Ovary (tissue), 9 donors: ENCODE measurements around the gene TMEM212. TPM values are rescaled to one million over a fixed set of nuclear protein-coding genes. Genes with fewer than 3 reads are reported as not detected.
A peak's percentile ranks its signal among the peaks of the same experiment; 100 is the strongest.

Experiments
- DNase-seq, 5 donors: peaks; one replicate each; pipeline ENCODE4 v3.0.0-alpha.2; 2019 to 2020
- H3K27ac ChIP-seq, 2 donors: fragments of 200-600 bp; one replicate each; pipeline versions ENCODE4 v1.5.1 to v1.8.0; 2019 to 2022
- H3K27me3 ChIP-seq: fragments of 200-600 bp; one replicate; pipeline ENCODE4 v1.8.0; 2022
- H3K36me3 ChIP-seq: fragments of 200-600 bp; sonication (generic); one replicate; pipeline ENCODE4 v1.5.1; 2019
- H3K4me1 ChIP-seq: one replicate; pipeline ENCODE4 v1.8.1; 2013; ENCODE audit warnings: mild to moderate bottlenecking, moderate library complexity; ENCODE audit not compliant: insufficient read depth
- H3K4me3 ChIP-seq: fragments of 200-600 bp; sonication (generic); one replicate; pipeline ENCODE4 v1.5.1; 2017
- H3K9me3 ChIP-seq, 2 donors: fragments of 200-600 bp in 1 of 2; sonication (generic) in 1 of 2; one replicate each; pipeline versions ENCODE4 v1.5.1 to v1.8.1; 2013 to 2019; ENCODE audit warnings: mild to moderate bottlenecking in 1 of 2, moderate library complexity in 1 of 2
- EP300 ChIP-seq: sonication (generic); formaldehyde crosslinking; IDR thresholded peaks from one replicate; pipeline ENCODE4 v1.6.1; 2017; ENCODE audit warnings: antibody characterized with exemption
- POLR2A ChIP-seq: fragments of 450-650 bp; IDR thresholded peaks from one replicate; pipeline ENCODE4 v1.6.1; 2017; ENCODE audit warnings: antibody characterized with exemption, mild to moderate bottlenecking, moderate library complexity
- WGBS, 3 donors: extraction: QIAGEN DNeasy Blood & Tissue Kit in 1 of 3; methylation state at CpG; one replicate each; pipeline versions ENCODE4 v1.1.5 to v1.1.7; 2013 to 2017; 5-methylcytosine and 5-hydroxymethylcytosine counted together
- intact Hi-C, 4 donors: fragments of 100-400 bp; cut with DNase I; formaldehyde crosslinking; loops; one replicate each; pipeline versions ENCODE4 v1.11.0 to v1.15.1; 2022 to 2023
- polyA plus RNA-seq, 2 donors: library from polyadenylated mRNA; stranded (reverse); fragments of 200-250 nt in 1 of 2; fragments of 350-450 nt in 1 of 2; fragmentation: Illumina TruSeq in 1 of 2; extraction: RNeasy Lipid Tissue Mini Kit (QIAGEN cat#74804) in 1 of 2; gene quantifications; one replicate each; pipeline ENCODE4 v1.2.3, GENCODE V29; 2013 to 2014
- total RNA-seq, 7 donors: library from RNA; depleted of rRNA in 2 of 7; stranded (reverse); fragments of >200 nt in 2 of 7; fragmentation: NEBNext Ultra II Directional in 3 of 7; extraction: Animal tissue kit (Norgen Biotek cat#: 25700) in 3 of 7; gene quantifications; one replicate each; pipeline versions ENCODE4 v1.1.0 to v1.2.4, GENCODE V29; 2016 to 2023
- TF ChIP-seq, protein P1 (sequence below), 3 donors: fragments of 450-650 bp in 2 of 3; fragments of 200-600 bp in 1 of 3; IDR thresholded peaks; one replicate each; pipeline versions ENCODE4 v1.5.1 to v1.8.0; 2016 to 2022; ENCODE audit warnings: antibody characterized with exemption in 3 of 3, mild to moderate bottlenecking in 1 of 3
- donor health status: DM: no; HTN: no; CAD: no; lungs with moderate emphysema.
- donor health status: DM: no; HTN: no; CAD: no.
- donor health status: Bipolar disorder and iron deficiency.
- donor health status: DM: yes; HTN: yes; CAD: no.
- donor health status: DM: no; HTN: no; CAD: no.
- donor health status: DM: yes; HTN: yes; CAD: no.

TMEM212 gene
- total and polyA plus RNA-seq, 9 donors, result 0.35 to 5.5 (median 0.93) TPM; not detected in 5

GRCh38 chr3:171815973-171816595 lies 27.1 kb upstream of the TMEM212 start:
- Histone ChIP-seq H3K27me3 (no peaks in the 10 kb centered on the region), H3K9me3 (no peaks in the 10 kb centered on the region), H3K27ac (peak overlapping the region in 1 of 2 donors; percentile 67), H3K4me3 (no peak overlapping the region), H3K36me3 (no peaks in the 10 kb centered on the region), H3K4me1 (peaks cover 7% of the 10 kb centered on the region)
- intact Hi-C loops, result no loop called here
- WGBS, 3 donors, result 3 to 11% (median 6%) methylated on average over 2 of the region's 2 CpGs
- TF ChIP-seq, protein P1, sequence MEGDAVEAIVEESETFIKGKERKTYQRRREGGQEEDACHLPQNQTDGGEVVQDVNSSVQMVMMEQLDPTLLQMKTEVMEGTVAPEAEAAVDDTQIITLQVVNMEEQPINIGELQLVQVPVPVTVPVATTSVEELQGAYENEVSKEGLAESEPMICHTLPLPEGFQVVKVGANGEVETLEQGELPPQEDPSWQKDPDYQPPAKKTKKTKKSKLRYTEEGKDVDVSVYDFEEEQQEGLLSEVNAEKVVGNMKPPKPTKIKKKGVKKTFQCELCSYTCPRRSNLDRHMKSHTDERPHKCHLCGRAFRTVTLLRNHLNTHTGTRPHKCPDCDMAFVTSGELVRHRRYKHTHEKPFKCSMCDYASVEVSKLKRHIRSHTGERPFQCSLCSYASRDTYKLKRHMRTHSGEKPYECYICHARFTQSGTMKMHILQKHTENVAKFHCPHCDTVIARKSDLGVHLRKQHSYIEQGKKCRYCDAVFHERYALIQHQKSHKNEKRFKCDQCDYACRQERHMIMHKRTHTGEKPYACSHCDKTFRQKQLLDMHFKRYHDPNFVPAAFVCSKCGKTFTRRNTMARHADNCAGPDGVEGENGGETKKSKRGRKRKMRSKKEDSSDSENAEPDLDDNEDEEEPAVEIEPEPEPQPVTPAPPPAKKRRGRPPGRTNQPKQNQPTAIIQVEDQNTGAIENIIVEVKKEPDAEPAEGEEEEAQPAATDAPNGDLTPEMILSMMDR (IDR thresholded peaks at IDR 0.05), result no peak
- TF ChIP-seq POLR2A (no peak), EP300 (no peak)
- DNase-seq, result peak in 1 of 5 donors; percentile 41

DNA sequence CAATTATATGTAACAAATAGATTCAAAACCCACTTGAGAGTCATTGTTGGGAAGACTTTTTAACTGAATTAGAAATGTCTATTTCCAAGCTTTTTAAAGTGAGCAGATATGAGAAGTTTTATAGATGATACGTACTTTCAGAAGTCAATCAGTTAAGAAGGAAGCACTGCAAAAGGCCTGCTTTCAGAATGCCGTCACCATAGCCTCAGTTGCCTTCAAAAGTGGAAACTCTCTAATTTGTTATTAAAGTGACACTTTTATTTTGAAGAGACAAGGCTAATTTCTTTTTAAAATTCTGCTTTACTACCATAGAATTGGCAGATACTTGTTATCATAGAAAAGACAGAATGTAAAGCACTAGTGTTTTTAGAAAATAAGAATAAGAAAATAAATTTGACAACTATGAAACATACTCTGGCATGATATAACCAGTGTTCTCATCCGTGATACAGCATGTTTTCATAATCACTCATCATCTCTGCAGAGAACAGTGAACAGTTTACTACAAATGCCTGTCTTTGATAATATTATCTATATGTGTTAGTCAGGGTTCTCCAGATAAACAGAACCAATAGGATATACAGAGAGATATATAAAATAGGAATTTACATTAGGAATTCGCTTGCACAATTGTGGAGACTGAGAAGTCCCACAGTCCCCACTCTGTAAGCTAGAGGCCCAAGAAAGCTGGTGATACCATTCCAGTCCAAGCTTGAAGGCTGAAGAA lies 25.9 kb upstream of the TMEM212 start:
- intact Hi-C loops, result no loop called here
- Histone ChIP-seq H3K27me3 (no peaks in the 10 kb centered on the region), H3K36me3 (no peaks in the 10 kb centered on the region), H3K4me1 (peaks cover 3% of the 10 kb centered on the region), H3K27ac (no peak overlapping the region), H3K4me3 (no peak overlapping the region), H3K9me3 (no peaks in the 10 kb centered on the region)
- TF ChIP-seq, protein P1 (IDR thresholded peaks at IDR 0.05), result no peak
- TF ChIP-seq EP300, result no peak
- TF ChIP-seq POLR2A, result no peak
- no peak for DNase-seq
- 95 to 96% (median 96%) methylated on average over 4 of the region's 4 CpGs for WGBS, 3 donors

DNA sequence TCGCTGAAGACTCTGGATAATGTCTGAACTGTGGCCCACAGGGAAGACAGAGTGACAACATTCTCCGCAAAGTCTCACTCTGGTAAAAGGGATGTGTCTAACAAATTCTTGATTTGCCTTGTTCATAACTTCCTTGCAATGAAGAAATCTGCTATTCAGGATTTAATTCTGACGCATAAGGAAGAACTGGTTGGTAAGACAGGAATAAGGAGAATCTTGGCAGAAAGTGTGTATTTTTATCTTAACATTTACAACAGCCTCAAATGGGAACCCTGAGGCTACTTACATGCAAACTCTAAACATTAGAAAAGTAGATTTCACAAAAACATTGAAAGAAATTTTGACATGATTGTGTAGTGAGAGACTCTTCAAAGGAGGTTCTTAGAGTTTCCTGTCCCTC lies 22.1 kb upstream of the TMEM212 start:
- peak overlapping the region in 1 of 2 donors; percentile 19 for H3K27ac ChIP-seq

GRCh38 chr3:171821778-171822358 lies 21.3 kb upstream of the TMEM212 start:
- no peak for DNase-seq
- WGBS, 3 donors, result 47 to 92% (median 64%) methylated on average over 2 of the region's 2 CpGs
- H3K4me1 ChIP-seq, result peaks cover 4% of the 10 kb centered on the region
- H3K27me3 ChIP-seq, result no peaks in the 10 kb centered on the region
- TF ChIP-seq, protein P1 (IDR thresholded peaks at IDR 0.05), result no peak
- TF ChIP-seq POLR2A (no peak), EP300 (no peak)
- no peak overlapping the region for H3K27ac ChIP-seq
- no peak overlapping the region for H3K4me3 ChIP-seq
- intact Hi-C loops, result no loop called here
- H3K36me3 ChIP-seq, result no peaks in the 10 kb centered on the region
- no peaks in the 10 kb centered on the region for H3K9me3 ChIP-seq

More for the DNA sequence above, 22.1 kb upstream of the TMEM212 start:
- H3K4me1 ChIP-seq, result peaks cover 5% of the 10 kb centered on the region
- H3K36me3 ChIP-seq, result no peaks in the 10 kb centered on the region
- no peaks in the 10 kb centered on the region for H3K9me3 ChIP-seq
- TF ChIP-seq POLR2A (no peak), EP300 (no peak)
- TF ChIP-seq, protein P1 (IDR thresholded peaks at IDR 0.05), result no peak
- H3K4me3 ChIP-seq, result no peak overlapping the region
- no peak for DNase-seq
- H3K27me3 ChIP-seq, result no peaks in the 10 kb centered on the region
- WGBS, 3 donors, result 46 to 51% (median 49%) methylated on average over 3 of the region's 3 CpGs
- intact Hi-C loops, result no loop called here
